HCT116 (cell line): ENCODE results near the gene CATSPER4.

ENCODE experiments used
- ATF3 ChIP-seq: IDR thresholded peaks from 2 replicates; pipeline ENCODE4 v1.6.1; 2012
- CEBPB ChIP-seq: IDR thresholded peaks from 2 replicates; pipeline ENCODE4 v1.6.1; 2012; ENCODE audit warnings: low read depth
- CTCF ChIP-seq, 3 experiments: fragments of 200-600 bp in 1 of 3; sonication (generic) in 1 of 3; IDR thresholded peaks in 2 of 3; conservative IDR thresholded peaks in 1 of 3; 2 replicates each; pipeline ENCODE4 v1.5.1; 2012 to 2017; ENCODE audit warnings: low read depth in 2 of 3, low read length in 2 of 3, antibody characterized with exemption in 1 of 3, borderline replicate concordance in 1 of 3, control low read depth in 1 of 3, mild to moderate bottlenecking in 1 of 3, mixed read lengths in 1 of 3, mixed run types in 1 of 3, moderate library complexity in 1 of 3; ENCODE audit not compliant: insufficient read depth in 1 of 3
- EGR1 ChIP-seq: IDR thresholded peaks from 2 replicates; pipeline ENCODE4 v1.6.1; 2012; ENCODE audit warnings: low read depth
- ELF1 ChIP-seq: IDR thresholded peaks from 2 replicates; pipeline ENCODE4 v1.6.1; 2012; ENCODE audit warnings: low read depth, borderline replicate concordance
- EZH2 ChIP-seq: fragments of 200-600 bp; sonication (generic); IDR thresholded peaks from 2 replicates; pipeline ENCODE4 v1.6.1; 2017; ENCODE audit warnings: antibody characterized with exemption, mixed run types
- EZH2phosphoT487 ChIP-seq: fragments of 200-600 bp; IDR thresholded peaks from 2 replicates; pipeline ENCODE4 v1.6.1; 2018; ENCODE audit warnings: antibody characterized with exemption, borderline replicate concordance
- JUND ChIP-seq: IDR thresholded peaks from 2 replicates; pipeline ENCODE4 v1.6.1; 2012
- MAX ChIP-seq: IDR thresholded peaks from 2 replicates; pipeline ENCODE4 v1.6.1; 2012
- POLR2A ChIP-seq: IDR thresholded peaks from 2 replicates; pipeline ENCODE4 v1.7.0; 2011; ENCODE audit warnings: borderline replicate concordance; ENCODE audit not compliant: insufficient read depth, insufficient read length; ENCODE audit errors: extremely low read depth
- RAD21 ChIP-seq: IDR thresholded peaks from 2 replicates; pipeline ENCODE4 v1.6.1; 2012; ENCODE audit warnings: low read depth, mild to moderate bottlenecking

GRCh38 chr1:26187882-26188281 lies 2.5 kb upstream of the CATSPER4 start:
- TF ChIP-seq JUND (no peak), CTCF (IDR thresholded peaks at IDR 0.05 in 2 of 3, conservative IDR thresholded peaks at IDR 0.05 in 1 of 3; ENCODE audit: borderline replicate concordance in 1 of 3, insufficient read depth in 1 of 3, low read depth in 2 of 3, low read length in 2 of 3) (no peak), EZH2phosphoT487 (no peak), ATF3 (no peak), EZH2 (no peak), RAD21 (no peak), EGR1 (no peak), CEBPB (no peak), ELF1 (no peak), POLR2A (no peak), MAX (no peak)
